GM12873 (cell line): ENCODE measurements around the gene RABGGTA.

Source experiments
- TF ChIP-seq, protein P1 (sequence below): IDR thresholded peaks from 2 replicates; pipeline ENCODE4 v1.5.1; 2012; ENCODE audit warnings: low read depth, mild to moderate bottlenecking, moderate library complexity, low read length, control low read depth; ENCODE audit not compliant: insufficient read depth; ENCODE audit errors: missing control alignments

The RABGGTA gene

DNA sequence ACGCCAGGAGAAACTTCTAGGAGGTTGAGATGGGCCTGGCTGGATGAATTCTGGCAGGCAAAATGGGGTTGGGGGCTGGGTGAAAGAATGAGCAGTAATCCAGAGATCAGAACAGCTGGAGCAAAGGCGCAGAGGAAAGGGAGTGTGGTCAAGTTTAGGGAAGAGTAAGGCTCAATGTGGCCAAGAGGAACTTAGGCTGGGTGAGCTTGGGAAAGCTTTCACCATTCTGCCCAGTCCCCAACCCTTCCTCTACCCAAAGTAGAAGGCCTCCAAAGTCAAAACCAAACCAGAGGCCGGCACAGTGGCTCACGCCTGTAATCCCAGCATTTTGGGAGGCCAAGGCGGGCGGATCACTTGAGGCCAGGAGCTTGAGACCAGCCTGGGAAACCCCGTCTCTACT lies 10.2 kb upstream of the RABGGTA start:
- TF ChIP-seq, protein P1, sequence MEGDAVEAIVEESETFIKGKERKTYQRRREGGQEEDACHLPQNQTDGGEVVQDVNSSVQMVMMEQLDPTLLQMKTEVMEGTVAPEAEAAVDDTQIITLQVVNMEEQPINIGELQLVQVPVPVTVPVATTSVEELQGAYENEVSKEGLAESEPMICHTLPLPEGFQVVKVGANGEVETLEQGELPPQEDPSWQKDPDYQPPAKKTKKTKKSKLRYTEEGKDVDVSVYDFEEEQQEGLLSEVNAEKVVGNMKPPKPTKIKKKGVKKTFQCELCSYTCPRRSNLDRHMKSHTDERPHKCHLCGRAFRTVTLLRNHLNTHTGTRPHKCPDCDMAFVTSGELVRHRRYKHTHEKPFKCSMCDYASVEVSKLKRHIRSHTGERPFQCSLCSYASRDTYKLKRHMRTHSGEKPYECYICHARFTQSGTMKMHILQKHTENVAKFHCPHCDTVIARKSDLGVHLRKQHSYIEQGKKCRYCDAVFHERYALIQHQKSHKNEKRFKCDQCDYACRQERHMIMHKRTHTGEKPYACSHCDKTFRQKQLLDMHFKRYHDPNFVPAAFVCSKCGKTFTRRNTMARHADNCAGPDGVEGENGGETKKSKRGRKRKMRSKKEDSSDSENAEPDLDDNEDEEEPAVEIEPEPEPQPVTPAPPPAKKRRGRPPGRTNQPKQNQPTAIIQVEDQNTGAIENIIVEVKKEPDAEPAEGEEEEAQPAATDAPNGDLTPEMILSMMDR: no peak

DNA sequence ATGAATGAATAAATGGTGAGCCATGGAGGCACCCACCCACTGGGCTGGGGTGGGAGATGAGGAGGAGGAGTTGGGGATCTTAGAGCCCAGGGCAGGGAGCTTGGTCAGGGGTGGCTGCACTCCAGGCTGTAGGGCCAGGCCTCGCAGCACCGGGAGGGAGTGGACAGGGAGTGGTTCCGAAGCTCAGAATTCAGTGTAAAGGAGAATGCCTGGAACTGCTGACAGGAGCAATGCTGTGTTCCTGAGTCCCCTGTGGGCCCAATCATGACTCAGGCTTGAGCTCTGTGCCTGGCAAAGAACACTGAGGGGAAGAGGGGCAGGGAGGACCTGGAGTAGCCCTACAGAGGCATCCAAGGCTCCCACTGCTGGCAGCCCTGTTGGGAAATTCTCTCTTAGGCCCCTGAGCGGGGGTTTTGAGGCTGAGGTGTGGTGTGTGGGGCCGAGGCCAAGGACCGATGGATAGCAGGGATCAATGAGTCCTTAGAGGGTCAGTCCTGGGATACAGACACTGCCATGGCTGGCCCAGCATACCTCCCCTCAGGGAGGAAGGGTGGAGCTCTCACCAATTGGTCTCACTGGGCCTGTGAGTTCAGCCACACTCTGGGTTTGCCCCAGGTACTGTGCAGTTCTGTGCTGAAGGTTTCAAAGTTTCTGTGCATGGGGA lies 9.5 kb upstream of the RABGGTA start:
- TF ChIP-seq, protein P1: no peak

DNA sequence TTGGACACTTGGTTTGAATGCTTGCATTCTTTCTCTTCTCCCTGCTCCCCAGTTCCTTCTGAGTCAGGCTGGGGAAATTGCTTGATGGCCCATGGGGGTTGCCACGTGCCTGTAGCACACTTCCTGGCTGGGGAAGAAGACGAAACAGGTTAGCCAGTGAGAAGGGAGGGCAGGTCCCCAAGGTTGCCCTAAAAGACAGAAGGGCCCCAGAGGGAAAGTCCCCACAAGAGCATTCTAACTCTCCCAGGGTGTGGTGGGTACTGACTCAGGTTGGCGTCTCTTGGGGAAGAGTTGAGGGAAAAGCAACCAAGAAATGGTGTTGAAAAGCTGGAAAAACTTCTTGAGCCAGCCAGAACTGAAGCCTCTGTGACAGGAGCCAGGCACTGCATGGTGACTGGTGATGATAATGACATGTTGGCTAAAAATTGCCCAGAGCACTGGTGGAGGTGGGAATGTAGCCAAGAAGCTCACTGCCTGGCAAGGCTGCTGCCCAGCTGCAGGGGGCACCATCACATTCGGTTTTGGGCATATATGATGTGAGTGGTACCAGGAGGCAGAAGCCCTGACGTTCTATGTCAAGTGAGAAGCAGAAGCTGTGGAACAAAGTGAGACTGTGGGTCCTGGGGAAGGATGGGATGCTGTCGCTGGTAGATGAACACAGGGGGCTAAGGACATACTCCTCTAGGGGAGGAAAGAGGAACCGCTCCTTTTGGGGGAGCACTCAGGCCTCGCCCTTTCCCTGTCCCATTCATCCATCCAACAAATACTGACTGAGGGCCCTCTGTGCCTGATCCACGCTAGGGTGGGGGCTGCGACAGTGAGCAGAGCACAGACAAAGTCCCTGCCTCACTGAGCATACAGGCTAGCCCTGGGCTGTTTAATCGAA lies 8.1 kb upstream of the RABGGTA start:
- TF ChIP-seq, protein P1: peak; percentile 52

DNA sequence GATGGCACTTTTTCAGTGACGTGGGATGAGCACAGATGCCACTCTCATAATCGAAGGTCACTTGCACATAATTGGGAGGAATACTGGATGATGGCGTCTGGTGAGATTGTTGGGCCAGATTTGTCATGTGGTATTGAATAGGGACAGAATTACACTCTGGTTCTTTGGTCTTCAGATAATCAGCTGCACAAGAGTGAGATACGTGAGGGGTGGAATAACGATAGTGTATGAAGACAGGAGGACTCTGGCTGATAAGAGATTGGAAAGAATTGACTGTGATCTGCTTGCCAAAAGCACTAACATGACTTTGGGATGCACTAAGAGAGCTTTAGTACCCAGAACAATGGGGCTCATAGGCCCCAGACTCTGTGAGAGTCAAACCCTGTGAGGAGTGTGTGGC lies 7.0 kb upstream of the RABGGTA start:
- TF ChIP-seq, protein P1: no peak

DNA sequence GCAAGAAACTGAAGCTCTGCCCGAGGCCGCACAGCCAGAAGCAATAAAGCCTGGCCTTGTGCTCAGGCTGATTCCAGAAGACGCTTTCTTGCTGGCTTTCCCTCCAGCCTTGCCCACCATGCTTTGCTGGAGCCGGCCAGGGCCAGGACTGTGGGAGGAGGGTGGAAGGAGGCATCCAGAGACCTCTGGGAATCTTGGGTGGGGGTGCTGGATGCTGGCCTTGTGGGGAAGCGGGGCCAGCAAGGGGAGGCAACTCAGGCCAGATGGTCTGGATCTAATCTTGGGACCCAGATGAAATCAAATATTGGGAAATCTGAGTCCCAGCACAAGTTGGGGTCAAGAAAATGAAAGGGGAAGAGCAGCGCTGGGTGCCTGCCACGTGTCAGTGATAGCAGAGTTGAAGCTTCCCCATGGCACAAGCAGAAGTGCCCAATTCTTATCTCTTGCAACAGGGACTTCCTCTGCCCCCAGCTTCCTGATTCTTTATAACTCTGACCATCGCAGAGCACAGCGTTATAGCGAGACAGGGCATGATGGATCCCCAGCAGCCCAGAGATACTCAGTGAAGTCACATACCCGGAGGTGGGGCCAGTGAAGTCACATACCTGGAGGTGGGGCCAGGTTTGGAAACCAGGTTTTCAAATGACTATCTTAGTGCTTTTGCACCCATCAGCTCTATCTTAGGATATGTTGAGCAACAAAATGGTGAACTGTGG lies 6.4 kb upstream of the RABGGTA start:
- TF ChIP-seq, protein P1: no peak

DNA sequence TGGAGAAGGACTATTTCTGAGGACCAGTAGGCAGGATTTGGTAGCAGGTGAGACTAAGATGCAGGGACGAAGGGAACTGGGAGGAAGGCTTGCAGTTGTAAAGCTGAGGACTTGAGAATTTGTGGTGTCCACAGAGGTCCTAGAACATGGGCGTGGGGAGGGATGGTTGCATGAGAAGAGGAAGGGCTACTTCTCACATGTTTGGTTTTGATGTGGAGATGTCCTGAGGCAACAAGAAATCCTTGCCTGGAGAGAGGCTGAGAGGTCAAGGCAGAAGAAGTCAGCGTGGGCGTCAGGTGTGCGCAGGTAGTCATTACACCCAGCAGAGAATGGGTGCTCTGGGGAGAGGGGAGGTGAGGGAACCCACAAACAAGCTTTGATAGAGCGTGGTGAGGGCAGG lies 5.7 kb upstream of the RABGGTA start:
- TF ChIP-seq, protein P1: no peak

DNA sequence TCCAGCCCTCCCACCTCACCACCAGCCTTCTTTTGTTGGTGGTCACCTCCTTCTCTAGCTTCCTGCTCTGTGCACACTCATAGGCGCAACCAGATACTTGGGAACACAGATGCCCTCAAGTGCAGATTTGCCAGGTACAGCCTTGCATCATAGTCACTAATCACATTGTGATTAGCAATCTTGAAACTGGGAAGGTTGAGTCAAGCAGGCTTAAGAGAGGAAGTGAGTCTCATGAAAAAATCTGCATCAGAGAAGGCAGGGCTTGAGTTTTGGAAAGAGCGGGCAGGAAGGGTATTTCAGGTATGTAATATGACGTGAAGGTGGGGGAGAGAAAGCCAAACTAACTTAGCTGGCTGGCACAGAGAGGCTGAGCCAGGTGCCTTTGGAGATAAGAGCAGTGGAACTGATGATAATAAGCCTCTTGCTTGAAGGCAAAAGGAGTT lies 2.7 kb upstream of the RABGGTA start:
- TF ChIP-seq, protein P1: no peak
